Astrocyte (in vitro differentiated cells and primary cell): ENCODE data around the gene WDR27. TPM values are rescaled to one million over a fixed set of nuclear protein-coding genes. Genes with fewer than 3 reads are reported as not detected.

ENCODE experiments used
- DNase-seq: peaks from one replicate; pipeline ENCODE4 v3.0.0-alpha.2; 2010; ENCODE audit warnings: low read depth
- FAIRE-seq: peaks from 2 replicates; lab custom pipeline; 2011; peaks lifted over from hg19 to GRCh38; lab: Jason Lieb, UNC
- H2AFZ ChIP-seq: 2 replicates; pipeline ENCODE4 v1.6.0; 2012; ENCODE audit warnings: low read depth, low read length, inconsistent platforms
- H3K27ac ChIP-seq: 2 replicates; pipeline ENCODE4 v1.5.1; 2011; ENCODE audit warnings: low read depth, low read length, inconsistent platforms
- H3K27me3 ChIP-seq: 2 replicates; pipeline ENCODE4 v1.6.0; 2011; ENCODE audit warnings: low read length, inconsistent platforms; ENCODE audit not compliant: insufficient read depth
- H3K36me3 ChIP-seq: 2 replicates; pipeline ENCODE4 v1.5.1; 2011; ENCODE audit warnings: low read length, inconsistent platforms; ENCODE audit not compliant: insufficient read depth
- H3K4me1 ChIP-seq: 2 replicates; pipeline ENCODE4 v1.5.1; 2011; ENCODE audit warnings: low read length, inconsistent platforms; ENCODE audit not compliant: insufficient read depth
- H3K4me2 ChIP-seq: 2 replicates; pipeline ENCODE4 v1.6.0; 2012; ENCODE audit warnings: low read length, inconsistent platforms
- H3K4me3 ChIP-seq: 2 replicates; pipeline ENCODE4 v1.5.1; 2011; ENCODE audit warnings: low read depth, mild to moderate bottlenecking, low read length, inconsistent platforms; ENCODE audit not compliant: insufficient read depth
- H3K79me2 ChIP-seq: 2 replicates; pipeline ENCODE4 v1.6.0; 2012; ENCODE audit warnings: mild to moderate bottlenecking, low read length, inconsistent platforms; ENCODE audit not compliant: insufficient read depth
- H3K9ac ChIP-seq: 2 replicates; pipeline ENCODE4 v1.6.0; 2012; ENCODE audit warnings: mild to moderate bottlenecking, low read length, inconsistent platforms
- H3K9me3 ChIP-seq: 2 replicates; pipeline ENCODE4 v1.5.1; 2012; ENCODE audit warnings: low read depth, mild to moderate bottlenecking, low read length, inconsistent platforms; ENCODE audit not compliant: insufficient read depth
- H4K20me1 ChIP-seq: 2 replicates; pipeline ENCODE4 v1.6.0; 2012; ENCODE audit warnings: low read length, inconsistent platforms; ENCODE audit not compliant: insufficient read depth
- H3K27ac Mint-ChIP-seq: one replicate; pipeline ENCODE4 v1.8.0; 2021; ENCODE audit warnings: mild to moderate bottlenecking, mixed read lengths; ENCODE audit not compliant: unreplicated experiment
- H3K27me3 Mint-ChIP-seq: one replicate; pipeline ENCODE4 v1.8.0; 2021; ENCODE audit warnings: low read depth, mixed read lengths; ENCODE audit not compliant: unreplicated experiment
- H3K36me3 Mint-ChIP-seq: one replicate; pipeline ENCODE4 v1.8.0; 2021; ENCODE audit warnings: low read depth, mixed read lengths; ENCODE audit not compliant: unreplicated experiment
- H3K4me1 Mint-ChIP-seq: one replicate; pipeline ENCODE4 v1.8.0; 2021; ENCODE audit warnings: low read depth, mixed read lengths; ENCODE audit not compliant: unreplicated experiment
- H3K4me3 Mint-ChIP-seq: one replicate; pipeline ENCODE4 v1.8.0; 2021; ENCODE audit warnings: mild to moderate bottlenecking, moderate library complexity, mixed read lengths; ENCODE audit not compliant: unreplicated experiment
- H3K9me3 Mint-ChIP-seq: one replicate; pipeline ENCODE4 v1.8.0; 2021; ENCODE audit warnings: mild to moderate bottlenecking, mixed read lengths; ENCODE audit not compliant: unreplicated experiment
- CTCF ChIP-seq: IDR thresholded peaks from 2 replicates; pipeline ENCODE4 v1.5.1; 2011; ENCODE audit warnings: low read depth, mild to moderate bottlenecking, inconsistent platforms, low read length, moderate library complexity; ENCODE audit not compliant: insufficient read depth
- EZH2 ChIP-seq: IDR thresholded peaks from 2 replicates; pipeline ENCODE4 v1.6.1; 2012; ENCODE audit warnings: mild to moderate bottlenecking, low read length, inconsistent platforms; ENCODE audit not compliant: insufficient read depth
- total RNA-seq: library from RNA; stranded (reverse); gene quantifications from 2 replicates; pipeline ENCODE4 v1.2.1, GENCODE V29; 2021

Gene WDR27
- total RNA-seq, 1 donor from 2014 or later = 31.2 TPM

GRCh38 chr6:169579407-169580111, 122.3 kb downstream of the WDR27 start:
- H4K20me1 ChIP-seq = no peaks in the 10 kb centered on the region
- no peaks in the 10 kb centered on the region for H3K36me3 ChIP-seq
- Mint-ChIP-seq H3K36me3 (peaks cover 7% of the 10 kb centered on the region), H3K27ac (no peak overlapping the region), H3K4me3 (no peak overlapping the region), H3K9me3 (no peaks in the 10 kb centered on the region), H3K27me3 (no peaks in the 10 kb centered on the region), H3K4me1 (no peaks in the 10 kb centered on the region)
- no peak overlapping the region for H3K4me2 ChIP-seq
- FAIRE-seq (no peak), DNase-seq (no peak)
- H3K79me2 ChIP-seq = no peaks in the 10 kb centered on the region
- TF ChIP-seq EZH2 (no peak), CTCF (no peak)
- no peaks in the 10 kb centered on the region for H3K27me3 ChIP-seq
- H3K4me3 ChIP-seq = no peak overlapping the region
- H2AFZ ChIP-seq = no peak overlapping the region
- H3K4me1 ChIP-seq = no peaks in the 10 kb centered on the region
- H3K9me3 ChIP-seq = no peaks in the 10 kb centered on the region
- H3K27ac ChIP-seq = no peak overlapping the region
- no peak overlapping the region for H3K9ac ChIP-seq

- H3K36me3 ChIP-seq = no peaks in the 10 kb centered on the region
- H3K4me3 ChIP-seq = no peak overlapping the region
- H3K27ac Mint-ChIP-seq = no peak overlapping the region
- no peak overlapping the region for H2AFZ ChIP-seq
- H3K4me2 ChIP-seq = no peak overlapping the region
- H3K4me1 Mint-ChIP-seq = no peaks in the 10 kb centered on the region
- DNase-seq (no peak), FAIRE-seq (no peak)
- H3K27ac ChIP-seq = no peak overlapping the region
- no peaks in the 10 kb centered on the region for H4K20me1 ChIP-seq
- no peaks in the 10 kb centered on the region for H3K9me3 Mint-ChIP-seq
- TF ChIP-seq EZH2 (no peak), CTCF (no peak)
- no peaks in the 10 kb centered on the region for H3K4me1 ChIP-seq
- no peaks in the 10 kb centered on the region for H3K9me3 ChIP-seq
- H3K4me3 Mint-ChIP-seq = no peak overlapping the region
- no peaks in the 10 kb centered on the region for H3K27me3 Mint-ChIP-seq
- H3K79me2 ChIP-seq = no peaks in the 10 kb centered on the region
- peaks cover 8% of the 10 kb centered on the region for H3K36me3 Mint-ChIP-seq
- H3K27me3 ChIP-seq = no peaks in the 10 kb centered on the region
- H3K9ac ChIP-seq = no peak overlapping the region
These were observed 123.9 kb downstream of the WDR27 start for GRCh38 chr6:169577974-169578373.

- FAIRE-seq = no peak
- H3K4me3 Mint-ChIP-seq = no peak overlapping the region
- H3K4me3 ChIP-seq = no peak overlapping the region
- H3K79me2 ChIP-seq = no peaks in the 10 kb centered on the region
- H3K27ac ChIP-seq = no peak overlapping the region
- peaks cover 9% of the 10 kb centered on the region for H3K36me3 Mint-ChIP-seq
- no peaks in the 10 kb centered on the region for H3K9me3 ChIP-seq
- H3K27me3 Mint-ChIP-seq = no peaks in the 10 kb centered on the region
- H2AFZ ChIP-seq = peak overlapping the region; percentile 26
- no peaks in the 10 kb centered on the region for H3K36me3 ChIP-seq
- no peaks in the 10 kb centered on the region for H3K27me3 ChIP-seq
- H3K4me2 ChIP-seq = no peak overlapping the region
- H4K20me1 ChIP-seq = no peaks in the 10 kb centered on the region
- no peak for DNase-seq
- no peaks in the 10 kb centered on the region for H3K9me3 Mint-ChIP-seq
- H3K9ac ChIP-seq = no peak overlapping the region
- no peak overlapping the region for H3K27ac Mint-ChIP-seq
- no peak for TF ChIP-seq CTCF
- TF ChIP-seq EZH2 = no peak
- no peaks in the 10 kb centered on the region for H3K4me1 ChIP-seq
- H3K4me1 Mint-ChIP-seq = no peaks in the 10 kb centered on the region
These were observed 124.6 kb downstream of the WDR27 start for GRCh38 chr6:169577236-169577635.
